GM18499 (cell line): ENCODE measurements around the gene TRIL.

Source experiments
- ATAC-seq: cut with Tn5 transposase; IDR thresholded peaks from one replicate; pipeline ENCODE4 v1.9.1; 2021; ENCODE audit warnings: moderate number of reproducible peaks; ENCODE audit not compliant: insufficient read depth, unreplicated experiment

TRIL gene, protein sequence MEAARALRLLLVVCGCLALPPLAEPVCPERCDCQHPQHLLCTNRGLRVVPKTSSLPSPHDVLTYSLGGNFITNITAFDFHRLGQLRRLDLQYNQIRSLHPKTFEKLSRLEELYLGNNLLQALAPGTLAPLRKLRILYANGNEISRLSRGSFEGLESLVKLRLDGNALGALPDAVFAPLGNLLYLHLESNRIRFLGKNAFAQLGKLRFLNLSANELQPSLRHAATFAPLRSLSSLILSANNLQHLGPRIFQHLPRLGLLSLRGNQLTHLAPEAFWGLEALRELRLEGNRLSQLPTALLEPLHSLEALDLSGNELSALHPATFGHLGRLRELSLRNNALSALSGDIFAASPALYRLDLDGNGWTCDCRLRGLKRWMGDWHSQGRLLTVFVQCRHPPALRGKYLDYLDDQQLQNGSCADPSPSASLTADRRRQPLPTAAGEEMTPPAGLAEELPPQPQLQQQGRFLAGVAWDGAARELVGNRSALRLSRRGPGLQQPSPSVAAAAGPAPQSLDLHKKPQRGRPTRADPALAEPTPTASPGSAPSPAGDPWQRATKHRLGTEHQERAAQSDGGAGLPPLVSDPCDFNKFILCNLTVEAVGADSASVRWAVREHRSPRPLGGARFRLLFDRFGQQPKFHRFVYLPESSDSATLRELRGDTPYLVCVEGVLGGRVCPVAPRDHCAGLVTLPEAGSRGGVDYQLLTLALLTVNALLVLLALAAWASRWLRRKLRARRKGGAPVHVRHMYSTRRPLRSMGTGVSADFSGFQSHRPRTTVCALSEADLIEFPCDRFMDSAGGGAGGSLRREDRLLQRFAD

DNA sequence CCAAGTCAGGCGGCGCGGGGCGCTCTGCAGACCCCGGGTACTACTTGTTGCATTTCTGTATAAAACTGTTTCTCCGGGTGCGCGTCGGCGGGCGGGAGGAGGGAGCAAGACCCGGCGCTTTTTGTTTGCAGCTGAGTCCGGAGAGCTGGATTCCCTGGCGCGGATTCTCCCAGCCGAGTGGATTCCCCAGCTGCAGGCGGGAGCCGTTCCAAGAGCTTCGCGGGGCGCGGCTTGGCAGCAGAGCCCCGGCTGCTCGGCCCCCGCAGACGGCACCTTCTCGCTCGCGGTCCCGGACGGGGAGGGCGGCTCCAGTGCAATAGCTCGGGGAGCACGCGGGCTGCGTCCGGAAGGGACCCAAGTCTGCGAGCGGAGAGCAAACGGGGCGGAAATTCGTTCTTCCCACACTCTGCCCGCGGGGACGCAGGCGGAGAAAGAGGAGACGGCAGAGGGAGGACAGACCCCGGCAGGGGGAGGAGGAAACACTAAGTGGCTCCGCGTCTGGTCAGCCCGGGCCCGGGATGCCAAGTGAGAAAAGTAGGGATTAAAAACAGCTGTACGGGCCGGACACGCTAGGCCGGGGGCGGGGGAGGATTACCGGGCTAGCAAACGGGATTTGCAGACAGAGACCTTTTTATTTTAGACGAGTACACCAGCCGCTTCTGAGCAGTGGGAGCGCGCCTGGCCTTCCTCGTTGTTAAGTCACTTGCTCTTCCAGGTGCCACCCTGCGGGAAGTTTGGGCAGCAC is at the start of gene TRIL:
Gene TRIL (minus strand): TSS at position 96 of the 745 bp plus-strand sequence. CDS start 284 bp downstream, outside the sequence.
- ATAC-seq = no peak

DNA sequence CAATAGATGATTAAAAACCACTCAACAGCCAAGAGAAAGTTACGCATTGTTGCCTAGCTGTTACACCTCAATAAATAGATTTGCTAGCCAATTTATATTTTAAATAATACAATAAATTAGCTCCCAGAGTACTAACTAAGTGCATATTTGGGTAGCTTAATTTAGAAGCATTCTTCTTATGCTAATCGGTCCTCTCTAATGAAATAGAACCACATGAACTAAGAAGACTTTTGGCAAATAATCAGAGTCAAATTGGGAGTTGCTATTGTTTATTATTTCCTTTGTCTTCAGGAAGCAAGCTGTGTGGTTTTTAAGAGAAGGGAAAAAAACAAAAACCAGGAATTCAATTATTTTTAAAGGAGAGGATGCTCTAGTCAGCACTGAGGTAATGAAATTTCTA is 49.0 kb upstream of the TRIL start:
- ATAC-seq = no peak

DNA sequence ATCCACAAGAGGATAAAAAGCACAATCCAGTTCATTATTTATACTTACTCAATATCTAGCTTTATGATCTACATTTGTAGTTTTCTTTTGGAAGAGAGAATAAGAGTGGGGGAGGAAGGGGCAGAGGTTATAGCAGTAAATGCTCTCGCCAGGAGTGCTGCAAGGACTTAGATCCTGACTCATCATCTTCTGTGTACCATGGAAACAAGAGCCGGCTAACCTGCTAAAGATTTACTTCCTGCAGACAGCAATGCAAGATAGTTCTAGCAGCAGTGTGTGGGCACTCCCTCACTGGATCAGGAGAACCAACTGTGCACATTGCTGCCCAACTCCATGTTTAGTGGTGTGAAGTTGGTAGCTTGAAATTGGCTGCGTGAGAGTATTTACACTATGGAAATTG is 47.7 kb upstream of the TRIL start:
- ATAC-seq = no peak

DNA sequence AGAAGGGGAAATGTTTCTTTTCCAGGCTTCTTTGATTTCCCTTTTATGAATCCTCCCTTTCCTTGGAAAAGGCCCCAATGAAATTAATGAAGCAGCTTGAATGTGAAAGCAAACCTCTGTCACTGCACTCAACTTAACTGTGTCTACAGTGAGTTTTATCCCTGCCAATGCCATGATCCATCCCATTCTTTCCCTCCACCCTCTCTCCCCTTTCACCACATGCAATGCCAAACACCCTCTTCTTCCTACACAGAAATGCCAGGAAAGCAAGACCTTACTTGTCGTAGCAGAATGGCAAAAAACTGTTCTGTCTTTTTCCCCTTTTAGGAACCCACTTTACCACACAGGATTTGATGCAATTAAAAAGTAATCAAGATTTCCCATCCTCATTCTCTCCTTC is 47.3 kb upstream of the TRIL start:
- ATAC-seq = no peak

DNA sequence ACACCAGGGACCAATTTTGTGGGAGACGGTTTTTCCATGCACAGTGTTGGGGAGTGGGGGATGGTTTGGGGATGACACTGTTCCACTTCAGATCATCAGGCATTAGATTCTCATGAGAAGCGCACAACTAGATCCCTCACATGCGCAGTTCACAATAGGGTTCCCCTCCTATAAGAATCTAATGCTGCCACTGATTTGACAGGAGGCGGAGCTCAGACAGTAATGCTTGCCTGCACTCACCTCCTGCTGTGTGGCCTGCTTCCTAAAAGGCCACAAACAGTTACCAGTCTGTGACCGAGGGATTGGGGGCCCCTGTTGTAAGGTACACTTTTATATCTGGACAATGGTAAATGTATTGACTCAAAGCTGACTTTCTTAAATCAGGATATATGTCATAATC is 45.6 kb upstream of the TRIL start:
- ATAC-seq = no peak

DNA sequence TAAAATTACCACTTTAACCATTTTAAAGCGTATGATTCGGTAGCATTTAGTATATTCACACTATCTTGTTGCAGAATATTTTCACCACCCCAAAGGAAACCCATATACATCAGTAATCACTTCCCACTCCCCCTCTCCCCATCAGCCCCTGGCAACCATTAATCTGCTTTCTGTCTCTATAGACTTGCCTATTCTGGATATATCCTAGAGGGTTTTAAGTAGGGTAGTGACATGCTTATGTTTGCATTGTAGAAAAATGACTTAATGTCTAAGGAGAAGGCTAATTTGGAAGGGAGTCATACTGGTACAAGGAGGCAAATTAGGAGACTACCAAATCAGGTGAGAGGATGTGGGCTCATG is 42.6 kb upstream of the TRIL start:
- ATAC-seq = no peak

DNA sequence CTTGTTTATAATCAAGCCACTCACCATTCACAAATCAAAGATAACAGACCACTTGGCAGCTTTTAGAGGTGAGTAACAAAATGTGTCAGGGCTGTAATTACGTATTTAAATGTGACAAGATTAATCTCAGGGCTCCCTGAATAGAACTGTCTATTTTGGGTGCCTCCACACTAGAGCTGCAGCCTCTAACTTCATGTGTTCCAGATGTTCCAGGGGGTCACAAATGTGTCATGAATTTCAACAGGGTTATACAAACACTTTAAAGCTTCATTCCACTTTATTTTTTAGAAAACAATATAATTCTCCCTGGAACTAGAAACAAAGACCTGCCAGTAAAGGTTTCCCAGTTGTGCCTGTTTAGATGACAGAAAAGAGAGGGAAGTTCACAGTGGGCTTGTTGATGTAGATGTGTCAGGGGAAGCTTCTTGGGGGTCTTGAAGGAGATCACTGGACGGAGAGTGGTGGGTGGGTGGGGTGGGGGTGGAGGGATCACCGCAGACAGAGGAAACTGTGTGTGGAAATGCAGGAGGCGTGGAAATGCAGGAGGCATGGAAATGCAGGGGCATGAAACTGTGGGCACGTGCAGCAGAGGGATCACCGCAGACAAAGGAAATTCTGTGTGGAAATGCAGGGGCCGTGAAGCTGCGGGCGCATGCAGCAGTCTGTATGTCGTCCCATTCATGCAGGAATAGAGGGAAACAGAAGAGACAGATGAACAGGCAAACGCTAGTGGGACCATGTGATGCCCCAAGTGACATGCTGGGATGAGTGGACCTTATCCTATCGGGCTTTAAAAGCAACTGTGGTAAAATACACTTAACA is 42.0 kb upstream of the TRIL start:
- ATAC-seq = no peak

DNA sequence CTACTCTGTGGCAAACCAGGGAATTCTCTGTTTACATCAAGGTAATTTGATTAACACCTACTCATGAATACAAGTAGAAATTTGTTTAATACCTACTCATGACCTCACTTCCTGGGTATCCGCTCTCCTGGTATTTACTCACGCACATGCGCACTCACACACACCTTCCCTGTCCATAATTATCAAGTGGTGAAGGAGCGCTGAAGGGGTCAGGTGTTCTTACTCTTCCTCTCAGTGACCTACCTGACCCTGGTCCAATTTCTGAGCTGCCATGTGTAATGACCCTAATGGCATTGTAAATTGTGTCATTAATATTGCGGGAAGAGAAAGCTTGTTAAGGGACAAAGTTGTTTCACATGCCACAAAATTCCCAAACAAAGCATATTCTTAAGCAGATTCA is 41.3 kb upstream of the TRIL start:
- no peak for ATAC-seq

DNA sequence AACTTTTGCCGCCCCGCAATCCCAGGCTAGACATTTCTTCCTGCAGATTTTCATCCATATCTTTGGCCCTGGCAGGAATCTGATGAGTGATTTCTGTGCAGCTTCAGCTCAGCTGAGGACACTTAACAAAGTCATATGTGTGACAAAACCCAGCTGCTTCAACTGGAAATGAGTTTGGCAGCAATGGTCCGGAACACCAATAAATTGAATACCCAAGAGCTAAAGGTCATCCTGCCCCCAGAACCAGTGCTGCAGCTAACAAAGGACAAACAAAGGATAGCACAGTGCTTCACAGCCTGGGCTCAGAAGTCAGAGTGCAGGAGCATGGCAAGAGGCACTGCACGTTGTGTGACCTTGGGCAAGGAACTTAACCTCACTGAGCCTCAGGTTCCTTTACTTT is 40.0 kb upstream of the TRIL start:
- no peak for ATAC-seq

DNA sequence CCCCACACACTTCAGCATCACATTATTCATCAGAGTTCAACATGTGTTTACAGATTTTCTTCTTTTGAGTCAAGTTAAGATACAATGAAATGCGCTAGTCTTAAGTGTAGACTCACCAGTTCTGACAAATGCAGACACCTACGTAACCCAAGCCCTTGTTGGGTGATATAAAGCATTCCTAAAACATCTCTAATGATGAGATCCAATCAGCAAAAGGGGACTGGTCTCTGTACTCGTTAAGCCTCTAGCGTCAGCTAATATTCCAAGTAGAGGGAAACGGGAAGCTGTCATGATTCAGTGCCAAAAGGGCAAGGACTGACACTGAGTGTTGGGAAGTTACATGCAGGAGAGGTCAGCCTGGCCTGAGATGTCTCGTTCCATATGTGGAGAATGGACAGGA is 38.7 kb upstream of the TRIL start:
- no peak for ATAC-seq

DNA sequence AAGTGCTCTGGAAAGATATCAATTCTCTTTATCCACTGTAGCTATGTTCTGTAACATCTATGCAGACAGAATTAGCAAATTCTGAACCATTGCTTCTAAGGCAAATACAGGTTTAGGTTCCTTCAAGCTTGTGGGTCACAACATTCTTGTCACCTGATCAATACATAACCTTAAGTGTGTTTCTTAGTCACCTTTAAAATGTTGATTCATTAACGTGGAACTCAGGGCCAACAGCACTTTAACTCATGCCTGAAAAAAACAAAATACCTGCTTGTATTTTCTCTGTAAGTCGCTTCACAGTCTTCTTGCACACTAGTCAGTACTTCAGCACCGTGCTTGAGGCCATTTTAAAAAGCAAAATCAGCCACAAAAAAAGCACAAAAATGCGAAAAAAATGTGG is 35.2 kb upstream of the TRIL start:
- no peak for ATAC-seq

DNA sequence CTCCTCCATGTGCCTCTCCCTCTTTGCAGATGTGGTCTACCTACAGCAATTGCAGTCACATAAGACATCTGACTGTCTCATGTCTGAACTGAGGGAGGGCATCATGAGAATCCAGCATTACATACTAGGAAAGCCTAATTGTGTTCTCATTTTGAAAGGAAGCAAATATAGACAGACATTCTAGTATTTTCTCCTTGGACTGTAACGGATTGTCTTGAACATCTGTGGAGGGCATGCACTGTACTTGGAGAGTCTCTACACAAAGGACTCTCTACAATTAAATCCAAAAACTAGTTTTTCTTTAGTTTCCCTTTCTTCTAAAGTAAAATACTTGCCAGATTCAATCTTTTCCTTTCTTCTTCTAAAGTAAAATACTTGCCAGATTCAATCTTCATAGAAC is 34.7 kb upstream of the TRIL start:
- ATAC-seq = no peak

DNA sequence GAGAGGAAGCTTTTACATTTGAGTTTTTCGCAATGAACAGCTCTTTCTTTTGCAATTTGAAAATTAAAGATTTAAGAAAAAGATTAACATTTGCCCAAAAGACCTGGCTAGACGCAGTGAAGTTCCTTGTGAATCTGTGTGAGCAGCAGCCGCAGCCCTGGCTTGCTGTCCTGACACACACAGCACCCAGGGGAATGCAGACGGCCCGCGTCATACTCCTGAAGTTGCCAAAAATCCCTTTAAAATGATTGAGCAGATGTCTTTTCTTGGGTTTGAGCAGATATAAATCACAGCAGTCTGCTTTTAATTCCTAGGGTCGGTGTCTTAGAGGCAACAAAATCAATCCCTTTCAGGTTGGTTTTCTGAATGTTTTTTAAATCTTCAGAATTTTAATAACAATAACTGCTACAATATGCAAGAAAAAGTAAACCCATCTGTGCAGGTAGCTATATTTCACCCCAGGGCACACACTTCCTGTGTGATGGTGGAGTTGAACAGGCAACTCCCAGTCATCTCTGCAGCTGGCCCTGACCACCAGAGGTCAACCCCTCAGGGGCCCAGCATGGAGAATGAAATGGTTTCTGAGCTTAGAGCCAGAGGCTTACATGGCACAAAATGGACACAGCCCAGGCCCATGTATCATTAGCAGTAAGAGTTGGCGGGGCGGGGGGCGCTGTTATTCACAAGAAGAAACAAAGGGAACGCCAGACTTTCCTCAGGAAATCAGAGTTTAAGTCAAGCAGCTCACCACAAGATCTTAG is 32.2 kb upstream of the TRIL start:
- no peak for ATAC-seq

DNA sequence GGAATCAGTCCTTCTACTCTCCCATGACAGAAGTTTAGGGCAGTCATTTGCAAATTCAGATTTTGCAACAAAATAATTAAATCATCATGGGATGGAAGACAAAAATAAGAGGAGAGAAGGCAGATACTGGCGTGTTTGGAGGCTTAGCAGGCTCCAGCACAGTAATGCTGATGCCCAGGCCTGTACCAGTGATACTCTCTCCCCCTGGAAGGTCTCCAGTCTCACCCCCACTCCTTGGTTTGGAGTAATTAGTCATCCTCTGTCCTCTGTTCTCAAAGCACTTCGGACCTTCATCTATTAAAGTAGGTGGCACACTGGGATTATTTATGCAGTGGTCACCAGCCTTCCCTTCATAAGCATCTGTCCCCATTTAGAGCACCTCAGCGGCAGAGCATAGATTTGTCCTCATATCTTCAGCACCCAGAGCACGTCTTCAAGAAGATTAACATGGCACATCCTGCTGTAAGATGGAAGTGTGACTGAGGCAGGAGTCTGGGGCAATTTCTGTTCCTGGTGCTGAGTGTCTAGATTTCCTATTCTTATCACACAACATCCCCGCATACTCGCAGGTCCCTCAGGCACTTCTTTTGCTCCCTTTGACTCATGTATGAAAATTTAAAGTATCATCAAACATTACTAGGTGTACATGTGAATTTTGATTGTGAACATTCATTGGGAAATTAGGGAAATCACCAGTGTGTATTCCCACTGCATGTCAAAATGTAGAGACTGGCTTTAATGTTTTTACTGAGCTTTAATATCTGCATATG is 31.3 kb upstream of the TRIL start:
- ATAC-seq = no peak

DNA sequence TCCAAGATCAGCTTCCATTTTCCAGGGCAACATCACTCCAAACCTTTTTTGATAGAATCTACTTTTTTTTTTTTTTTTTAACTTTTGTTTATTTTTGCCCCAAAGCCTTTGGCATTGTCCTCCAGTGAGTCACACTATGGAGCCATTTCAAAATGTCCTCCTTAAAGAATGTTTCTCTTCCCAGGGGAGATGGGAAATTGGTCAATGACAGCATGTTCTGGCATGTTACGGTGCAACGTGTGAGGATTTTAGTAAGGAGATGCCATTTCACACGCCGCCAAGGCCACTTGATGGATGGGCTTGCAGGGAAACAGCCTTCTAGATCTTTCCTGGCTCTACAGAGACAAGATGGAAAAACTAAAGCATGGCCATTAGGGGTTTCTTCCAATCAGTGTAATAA is 30.7 kb upstream of the TRIL start:
- ATAC-seq = no peak

DNA sequence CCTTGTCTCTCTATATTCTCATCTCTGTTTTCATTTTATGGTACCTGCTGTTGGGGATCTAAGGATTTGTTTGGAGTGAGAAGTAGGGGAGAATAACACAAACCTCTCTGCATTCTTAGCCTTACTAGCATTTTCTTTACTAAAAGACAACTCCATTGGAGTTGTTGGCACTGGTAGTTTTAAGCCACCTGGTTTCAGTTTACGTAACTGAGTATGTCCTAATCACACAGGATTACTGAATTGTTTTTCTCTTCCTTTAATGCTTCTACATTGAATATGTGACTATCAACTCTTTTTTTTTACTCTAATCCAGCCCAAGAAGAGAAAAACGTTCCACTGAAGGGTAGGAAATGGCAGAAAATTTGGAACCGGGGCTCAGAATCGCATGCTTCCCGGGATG is 30.0 kb upstream of the TRIL start:
- ATAC-seq = no peak

DNA sequence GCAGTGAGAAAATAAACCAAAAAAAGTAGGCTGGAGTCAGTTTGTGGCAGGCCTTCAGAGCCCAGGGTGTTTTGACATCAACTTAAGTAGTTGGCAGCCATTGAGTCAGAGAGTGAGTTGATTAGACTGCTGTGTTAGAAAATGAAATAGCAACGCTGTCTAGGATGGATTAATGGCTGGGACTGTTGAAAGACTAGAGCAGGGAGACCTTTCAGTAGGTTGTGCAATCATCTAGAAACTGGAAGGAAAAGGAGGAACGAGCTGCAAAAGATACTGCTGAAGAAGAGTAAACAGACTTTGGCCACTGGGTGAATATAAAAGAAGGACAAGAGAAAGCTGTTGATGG is 28.6 kb upstream of the TRIL start:
- ATAC-seq = no peak

DNA sequence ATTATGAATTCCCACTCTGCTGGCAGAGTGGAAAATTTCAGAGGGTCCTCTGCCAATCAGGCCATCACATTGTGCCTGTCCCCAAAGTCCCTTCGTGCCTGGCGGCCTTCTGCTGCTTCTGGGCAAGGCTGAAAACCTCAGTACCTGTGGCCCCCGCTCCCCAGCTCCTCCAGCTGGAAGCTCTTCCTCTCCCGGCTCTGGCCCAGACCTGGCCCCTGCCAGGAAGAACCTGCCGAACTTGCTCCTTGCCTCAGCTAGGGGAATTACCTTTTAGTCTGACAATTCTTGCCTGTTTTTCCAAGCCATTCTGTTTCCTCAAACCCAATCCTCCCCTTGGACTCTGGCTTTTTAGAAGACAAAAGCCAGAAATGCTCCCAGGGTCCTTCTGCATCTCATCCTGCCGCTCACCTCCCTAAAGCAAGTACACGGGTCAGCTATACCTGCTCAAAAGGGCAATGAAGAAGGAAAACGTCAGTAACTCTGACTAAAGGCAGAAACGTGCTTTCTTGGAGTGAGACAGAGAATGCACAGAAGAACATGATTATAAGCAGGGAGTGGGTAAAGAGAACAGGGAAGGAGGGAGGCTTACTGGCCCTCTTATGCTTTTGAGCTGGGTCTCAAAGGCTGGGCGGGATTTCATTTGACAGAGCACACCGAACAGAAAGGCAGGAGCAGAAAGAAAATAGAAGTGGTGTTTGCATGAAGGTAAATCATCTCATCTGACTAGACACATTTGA is 28.1 kb upstream of the TRIL start:
- no peak for ATAC-seq
